ENCODE measurements around the gene PCBP4.

GRCh38 chr3:51957520-51958205, 9.6 kb downstream of the PCBP4 start:
- no peak for TF ChIP-seq CTCF (conservative IDR thresholded peaks at IDR 0.05; ENCODE audit: low read length)
- no peak for TF ChIP-seq EZH2phosphoT487 (IDR thresholded peaks at IDR 0.05; ENCODE audit: borderline replicate concordance, low read depth, low read length)
